RCC 7860 (cell line): Measurements from ENCODE around the gene SNRPB2.

Experiments used
- DNase-seq: peaks from one replicate; pipeline ENCODE4 v3.0.0-alpha.2; 2015; ENCODE audit warnings: low spot score
- FAIRE-seq: peaks from 2 replicates; lab custom pipeline; 2012; peaks lifted over from hg19 to GRCh38; lab: Jason Lieb, UNC

SNRPB2 gene

GRCh38 chr20:16729565-16730460 is at the start of gene SNRPB2:
Gene SNRPB2, plus strand, starts transcription at chr20:16730026. Its CDS starts 1,677 bp downstream, at chr20:16731703.
- no peak for FAIRE-seq
- DNase-seq = peak; percentile 83

DNA sequence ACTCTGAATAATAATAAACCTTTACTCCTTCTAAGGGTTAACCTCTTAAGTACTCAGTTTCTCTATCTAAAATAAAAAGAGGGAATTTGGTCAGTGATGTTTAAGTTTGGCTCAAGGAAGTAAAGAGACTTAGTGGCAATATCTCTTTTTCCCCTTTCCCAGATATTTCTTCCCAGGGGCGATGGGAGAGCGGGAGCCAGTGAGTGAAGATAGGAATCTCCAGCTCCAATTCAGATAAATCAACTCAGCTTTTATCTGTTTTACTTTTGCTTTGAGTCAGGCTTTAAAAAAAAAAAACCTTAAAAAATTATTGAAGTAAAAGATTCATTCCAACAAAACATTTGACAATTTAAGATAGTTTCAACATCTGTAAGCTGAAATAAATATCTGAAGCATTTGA is 45.4 kb upstream of the SNRPB2 start:
- no peak for DNase-seq
- no peak for FAIRE-seq

GRCh38 chr20:16689906-16690305 is 39.9 kb upstream of the SNRPB2 start:
- DNase-seq = no peak
- no peak for FAIRE-seq

DNA sequence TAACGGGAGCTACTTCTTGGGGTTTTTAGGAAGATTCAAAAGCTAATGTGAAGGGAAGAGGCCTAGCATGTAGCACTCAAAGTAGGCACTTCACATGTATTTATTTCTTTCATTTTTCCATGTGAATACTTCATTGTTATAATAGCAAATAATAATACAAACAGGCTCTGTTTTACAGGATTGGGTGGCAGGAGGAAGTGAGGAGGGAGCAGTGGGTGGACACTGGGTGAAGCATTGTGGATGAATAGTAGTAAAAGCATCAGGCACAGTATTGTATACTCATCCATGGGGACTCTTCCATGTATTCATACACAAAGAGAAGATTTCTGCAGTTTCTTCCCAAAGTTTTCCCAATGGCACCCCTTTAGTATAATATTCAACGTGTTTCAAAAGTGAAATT is 38.4 kb upstream of the SNRPB2 start:
- no peak for FAIRE-seq
- no peak for DNase-seq

DNA sequence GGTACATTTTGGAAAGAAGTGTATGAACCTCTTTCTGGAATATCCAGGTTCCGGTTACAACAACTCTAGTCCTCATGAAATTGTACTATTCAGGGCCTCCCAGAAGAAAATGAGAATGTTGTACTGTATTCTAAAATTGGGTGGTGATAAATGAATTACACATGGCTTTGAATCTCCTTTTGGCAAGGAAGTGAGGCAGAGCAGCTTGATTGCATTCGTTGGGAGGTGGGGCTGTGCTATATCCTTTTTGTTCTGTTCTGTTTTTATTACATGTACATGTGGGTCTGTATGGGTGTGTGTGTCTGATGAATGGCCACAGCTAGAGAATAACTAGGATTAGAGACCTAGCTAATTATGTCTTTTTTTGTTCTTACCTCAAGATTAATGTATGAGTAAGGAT is 37.8 kb upstream of the SNRPB2 start:
- FAIRE-seq (no peak), DNase-seq (no peak)

DNA sequence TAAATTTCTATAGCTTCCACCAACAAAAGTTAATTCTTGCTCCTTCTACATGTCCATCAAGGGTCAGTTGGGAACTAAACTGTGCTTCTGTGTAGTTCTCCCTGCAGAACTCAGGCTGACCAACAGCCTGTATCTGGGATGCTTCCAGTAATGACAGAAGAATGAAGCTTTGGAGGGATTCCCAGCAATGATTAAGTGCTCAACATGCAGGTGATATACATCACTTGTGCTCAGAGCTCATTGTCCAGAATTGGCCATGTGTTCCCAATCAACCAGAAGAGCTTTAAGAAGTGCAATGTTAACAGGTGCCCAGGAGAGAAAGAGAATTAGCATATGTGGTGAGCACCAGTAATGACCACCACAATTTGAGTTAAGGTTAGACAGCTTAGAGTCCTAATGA is 37.4 kb upstream of the SNRPB2 start:
- DNase-seq = no peak
- FAIRE-seq = no peak

- no peak for DNase-seq
- no peak for FAIRE-seq
Observed at GRCh38 chr20:16693278-16693677, 36.5 kb upstream of the SNRPB2 start.

GRCh38 chr20:16694161-16694560 is 35.7 kb upstream of the SNRPB2 start:
- FAIRE-seq (no peak), DNase-seq (no peak)

- no peak for FAIRE-seq
- DNase-seq = no peak
Observed at GRCh38 chr20:16695628-16696027, 34.2 kb upstream of the SNRPB2 start.

DNA sequence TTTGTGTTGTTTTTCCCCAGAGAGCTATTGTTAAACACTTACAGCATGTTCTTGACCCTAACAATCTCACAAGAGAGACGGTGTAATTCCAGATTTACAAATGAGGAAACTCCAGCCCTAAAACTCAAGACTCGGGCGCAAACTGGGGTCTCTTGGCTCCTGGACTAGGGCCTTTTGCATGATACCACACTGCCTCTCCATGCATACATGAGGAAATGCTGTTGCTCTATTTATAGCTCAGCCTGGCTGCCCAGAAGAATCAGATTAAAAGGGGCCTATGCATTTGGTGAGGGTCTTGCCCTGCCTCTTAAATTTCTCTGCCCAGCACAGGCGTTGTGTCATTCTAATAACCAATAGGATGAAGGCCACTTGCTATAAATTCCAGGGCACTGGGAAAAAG is 30.5 kb upstream of the SNRPB2 start:
- DNase-seq (no peak), FAIRE-seq (no peak)

DNA sequence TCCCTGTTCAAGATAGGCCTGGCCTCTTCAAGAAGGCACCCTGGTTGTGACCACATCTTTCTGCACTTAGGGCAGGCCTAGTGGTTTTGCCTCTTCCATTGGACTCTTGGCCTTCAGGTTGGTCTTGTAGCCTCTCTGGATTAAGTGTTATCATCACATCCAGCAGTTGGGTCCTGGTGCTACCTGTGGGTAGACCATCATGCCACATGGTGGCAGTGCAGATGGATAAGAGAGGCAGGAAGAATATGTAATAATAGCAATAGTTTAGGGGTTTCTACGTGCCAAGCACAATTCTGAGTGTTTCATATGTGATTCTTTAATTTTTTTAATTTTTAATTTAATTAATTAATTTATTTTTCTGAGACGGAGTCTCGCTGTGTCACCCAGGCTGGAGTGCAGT is 28.5 kb upstream of the SNRPB2 start:
- no peak for FAIRE-seq
- DNase-seq = no peak

- FAIRE-seq (no peak), DNase-seq (no peak)
Observed at GRCh38 chr20:16703570-16703969, 26.3 kb upstream of the SNRPB2 start.

DNA sequence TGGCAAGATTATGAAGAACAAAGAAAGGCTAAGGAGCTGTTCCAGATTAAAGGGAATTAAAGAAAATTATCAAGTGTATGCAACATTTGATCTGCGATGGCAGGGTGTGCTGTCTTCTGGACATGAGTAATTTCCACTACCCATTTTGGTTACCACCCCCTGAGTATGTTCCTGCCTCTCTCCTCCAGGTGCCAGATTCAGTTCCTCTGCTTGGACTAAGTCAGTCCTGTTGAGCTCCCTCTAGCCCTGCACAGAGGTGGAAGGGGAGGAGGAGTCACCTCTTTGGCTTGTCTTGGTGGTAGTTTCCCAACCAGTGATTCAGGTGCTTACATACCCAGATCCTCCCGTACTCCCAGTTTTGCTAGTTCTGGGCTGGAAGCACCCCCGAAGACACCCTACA is 22.2 kb upstream of the SNRPB2 start:
- no peak for FAIRE-seq
- no peak for DNase-seq

- DNase-seq (no peak), FAIRE-seq (no peak)
Observed at GRCh38 chr20:16708602-16709001, 21.2 kb upstream of the SNRPB2 start.

DNA sequence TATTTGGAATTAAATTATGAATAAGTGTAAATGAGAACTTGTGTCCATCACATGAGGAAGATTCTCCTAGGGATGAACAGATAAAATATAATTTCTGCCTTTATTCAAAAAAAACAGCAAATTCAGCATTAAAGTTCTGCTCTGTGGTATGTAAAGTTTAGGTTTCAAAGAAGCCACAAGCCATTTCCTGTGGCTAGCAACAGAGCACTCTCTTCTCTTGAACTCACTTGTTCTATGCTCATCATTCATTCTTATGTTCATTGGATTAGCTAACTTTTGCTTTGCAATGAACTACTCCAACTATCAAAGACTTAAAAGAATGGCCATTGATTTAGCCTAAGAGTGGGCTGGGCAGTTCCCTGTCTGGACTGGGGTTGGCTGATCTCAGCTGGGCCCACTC is 20.8 kb upstream of the SNRPB2 start:
- no peak for DNase-seq
- FAIRE-seq = no peak

DNA sequence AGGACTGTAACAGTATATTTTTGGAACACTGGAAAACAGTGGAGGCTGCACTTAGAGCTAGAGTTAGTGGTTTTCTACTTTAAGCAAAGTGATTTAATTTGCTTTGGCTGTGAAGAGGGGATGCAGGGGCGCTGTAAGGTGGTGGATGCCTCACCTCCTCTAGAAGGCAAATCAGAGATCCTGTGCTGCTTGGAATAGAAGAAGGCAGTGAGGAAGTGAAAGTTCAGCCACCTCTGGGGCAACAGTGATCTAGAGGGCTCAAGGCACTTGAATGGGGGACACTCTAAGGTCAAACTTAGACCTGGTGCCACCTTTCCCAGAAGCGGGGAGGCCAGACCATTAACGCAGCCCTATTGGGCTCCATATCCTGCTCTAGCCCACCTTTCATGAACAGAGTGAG is 19.0 kb upstream of the SNRPB2 start:
- FAIRE-seq (no peak), DNase-seq (no peak)

DNA sequence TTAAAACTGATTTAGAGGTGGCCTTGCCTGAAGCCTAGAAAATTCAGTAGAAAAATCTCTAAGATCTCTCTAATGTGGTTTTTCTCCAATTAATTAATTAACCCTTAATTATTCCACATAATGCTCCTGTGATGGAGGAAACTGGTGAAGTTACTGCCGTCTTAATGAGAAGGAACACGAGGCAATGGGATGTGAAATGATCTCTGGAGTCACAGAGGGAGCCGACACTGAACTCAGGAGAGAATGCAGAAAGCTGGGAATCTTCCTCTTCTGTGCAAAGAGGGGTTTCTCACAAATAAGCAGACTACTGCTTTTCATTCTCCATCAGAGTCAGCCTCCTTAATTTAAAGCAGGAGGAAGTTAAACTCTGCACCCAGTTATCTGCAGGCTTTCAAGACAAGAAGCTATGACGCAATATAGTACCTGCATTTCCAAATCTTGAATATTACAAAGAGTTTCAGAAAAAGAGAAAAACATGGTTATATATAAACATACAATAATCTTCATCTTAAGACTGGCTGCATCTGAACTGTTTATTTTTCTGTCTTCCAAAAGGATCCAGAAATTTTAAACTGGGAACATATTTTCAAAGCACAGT is 18.1 kb upstream of the SNRPB2 start:
- DNase-seq (no peak), FAIRE-seq (no peak)

GRCh38 chr20:16712511-16712947 is 17.3 kb upstream of the SNRPB2 start:
- DNase-seq (no peak), FAIRE-seq (no peak)

GRCh38 chr20:16713066-16713465 is 16.8 kb upstream of the SNRPB2 start:
- DNase-seq (no peak), FAIRE-seq (no peak)

DNA sequence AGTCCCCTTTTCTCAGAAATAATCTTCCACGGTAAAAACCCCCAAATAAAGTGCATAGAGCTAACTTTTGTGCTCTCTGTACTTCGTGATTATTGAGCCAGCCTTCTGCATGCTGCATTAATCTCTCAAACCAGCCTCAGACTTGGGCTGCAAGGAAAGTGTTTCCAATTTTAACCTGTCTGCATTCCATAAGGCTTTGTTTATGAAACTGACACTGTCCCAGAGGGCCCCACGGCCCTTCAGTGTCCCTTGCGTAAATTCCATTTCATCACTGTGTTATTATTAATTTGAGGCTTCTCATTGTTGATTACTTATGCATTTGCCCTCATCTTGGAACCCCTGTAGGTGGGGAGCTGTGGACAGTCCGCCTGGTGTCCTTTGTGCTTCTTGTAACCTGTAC is 15.6 kb upstream of the SNRPB2 start:
- no peak for DNase-seq
- no peak for FAIRE-seq

DNA sequence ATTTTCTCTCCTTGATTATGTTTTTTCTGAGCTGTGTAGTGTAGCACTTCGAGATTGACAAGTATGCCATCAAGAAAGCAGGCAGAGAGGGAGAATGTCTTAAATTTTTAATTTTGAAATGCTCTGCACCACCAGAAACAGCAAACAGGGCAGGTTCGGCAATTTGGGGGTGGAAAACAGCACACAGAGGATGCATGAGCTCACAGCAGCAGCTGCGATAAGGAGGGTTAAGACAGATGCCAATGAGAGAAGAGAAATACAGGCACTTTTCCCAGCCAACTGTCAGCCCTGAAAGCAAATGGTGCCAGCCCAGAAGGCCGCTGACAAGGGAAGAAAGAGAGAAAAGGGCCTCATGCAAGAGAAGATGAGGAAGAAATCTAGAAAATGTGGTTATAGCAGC is 15.1 kb upstream of the SNRPB2 start:
- FAIRE-seq = no peak
- no peak for DNase-seq

DNA sequence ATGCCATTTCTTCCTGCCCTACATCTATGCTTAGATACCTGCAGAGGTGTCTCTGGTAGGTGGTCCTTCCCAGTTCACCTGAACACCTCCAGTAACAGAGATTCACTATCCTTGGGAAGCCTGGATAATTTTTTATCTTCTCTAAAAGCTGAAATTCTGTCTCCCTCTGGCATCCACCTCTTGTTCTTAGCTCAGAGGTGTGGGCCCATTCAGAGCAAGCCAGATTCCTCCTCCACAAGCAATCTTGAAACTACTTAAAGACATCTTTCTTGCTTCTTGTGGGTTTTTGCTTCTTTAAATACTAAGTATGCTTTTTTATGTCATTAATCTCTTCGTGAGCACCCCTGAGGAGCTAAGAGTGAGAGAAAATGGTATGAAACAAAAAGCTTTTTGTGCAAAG is 10.4 kb upstream of the SNRPB2 start:
- DNase-seq (no peak), FAIRE-seq (no peak)
